ENCODE results near the gene DNAJA3. TPM values are rescaled to one million over a fixed set of nuclear protein-coding genes. Genes with fewer than 3 reads are reported as not detected.

The DNAJA3 gene
- polyA plus RNA-seq, 3 donors: 31.3 to 35.9 (median 34.8) TPM

DNA sequence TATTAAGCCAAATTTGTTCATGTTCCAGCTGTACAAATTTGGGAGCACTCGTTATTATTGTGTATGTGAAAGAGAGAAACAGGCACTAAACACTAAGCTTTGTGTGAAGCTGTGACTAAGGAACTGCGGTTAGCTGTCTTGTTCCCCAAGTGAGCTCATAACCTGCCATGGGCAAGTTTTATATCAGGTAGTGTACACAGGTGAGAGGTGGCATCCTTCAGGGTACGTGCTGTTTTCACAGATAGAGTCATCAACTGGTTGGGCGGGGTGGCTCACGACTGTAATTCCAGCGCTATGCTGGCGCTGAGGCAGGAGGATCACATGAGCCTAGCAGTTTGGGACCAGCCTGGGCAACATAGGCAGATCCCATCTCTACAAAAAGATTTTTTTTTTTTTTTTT is 2.8 kb downstream of the DNAJA3 start:
- no peak for DNase-seq (ENCODE audit: low read depth in 3 of 3, low spot score in 2 of 3)

DNA sequence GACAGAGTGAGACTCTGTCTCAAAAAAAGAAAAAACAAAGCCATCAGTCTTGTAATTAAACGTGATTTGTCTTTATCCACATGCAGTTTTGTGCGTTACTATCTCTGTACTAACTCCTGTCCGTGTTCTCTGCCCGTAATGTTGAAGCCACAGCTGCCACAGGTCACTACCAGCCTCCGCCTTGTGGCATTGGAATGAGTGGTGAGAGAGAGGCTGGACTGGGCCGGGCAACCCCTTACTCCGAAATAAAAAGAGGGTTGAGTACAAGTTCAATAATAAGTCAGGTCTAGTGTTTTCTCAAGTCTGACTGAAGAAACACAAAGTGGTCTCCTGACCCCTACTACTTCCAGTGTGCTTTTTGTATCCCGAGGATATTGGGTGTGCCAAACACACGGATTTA is 5.4 kb downstream of the DNAJA3 start:
- no peak for DNase-seq (ENCODE audit: low read depth in 3 of 3, low spot score in 2 of 3)

DNA sequence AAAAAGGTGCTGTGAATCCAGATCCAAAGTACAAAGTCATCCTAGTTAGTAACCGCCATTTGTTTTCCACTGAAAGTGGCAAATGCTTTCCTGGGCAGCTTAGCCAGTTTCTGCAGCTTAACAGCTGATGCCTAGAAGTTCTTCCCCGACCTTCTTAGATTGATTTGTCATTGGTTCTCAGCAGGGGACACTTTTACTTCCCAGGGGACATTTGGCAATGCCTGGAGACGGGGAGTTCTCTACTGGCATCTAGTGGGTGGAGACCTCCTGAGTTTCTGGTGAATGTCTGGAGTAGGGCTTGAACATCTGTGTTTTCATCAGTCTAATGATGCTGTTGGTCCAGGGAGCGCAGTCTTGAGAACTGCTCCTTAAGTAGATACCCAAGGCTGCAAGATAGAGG is 7.6 kb downstream of the DNAJA3 start:
- no peak for DNase-seq (ENCODE audit: low read depth in 3 of 3, low spot score in 2 of 3)

DNA sequence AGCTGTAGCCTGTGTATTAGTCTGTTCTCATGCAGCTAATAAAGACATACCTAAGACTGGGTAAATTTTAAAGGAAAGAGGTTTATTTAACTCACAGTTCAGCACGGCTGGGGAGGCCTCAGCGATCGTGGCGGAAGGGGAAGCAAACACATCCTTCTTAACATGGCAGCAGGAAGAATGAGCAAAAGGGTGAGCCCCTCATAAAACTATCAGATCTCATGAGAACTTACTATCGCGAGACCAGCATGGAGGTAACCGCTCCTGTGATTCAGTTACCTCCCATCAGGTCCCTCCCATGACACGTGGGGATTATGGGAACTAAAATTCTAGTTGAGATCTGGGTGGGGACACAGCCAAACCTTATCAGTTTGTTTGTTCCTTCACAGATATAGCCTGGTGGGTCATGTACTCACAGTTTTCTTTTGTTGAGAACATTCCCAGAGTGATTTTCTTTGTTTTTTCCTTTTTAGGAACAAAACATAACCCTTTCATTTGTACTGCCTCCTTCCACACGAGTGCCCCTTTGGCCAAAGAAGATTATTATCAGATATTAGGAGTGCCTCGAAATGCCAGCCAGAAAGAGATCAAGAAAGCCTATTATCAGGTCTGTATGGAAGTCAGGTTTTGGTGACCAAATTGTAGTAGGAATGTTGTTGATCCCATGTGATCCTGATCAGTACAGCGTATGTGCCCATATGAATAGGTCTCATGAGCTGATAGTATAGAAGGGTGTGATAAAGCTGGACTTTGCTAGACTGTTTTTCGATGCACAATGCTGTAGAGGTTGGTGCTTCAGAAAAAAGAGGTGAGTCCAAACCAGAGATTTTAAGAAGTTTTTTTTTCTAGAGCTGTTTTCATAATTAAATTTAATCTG is 8.5 kb downstream of the DNAJA3 start:
- DNase-seq (ENCODE audit: low read depth in 3 of 3, low spot score in 2 of 3): no peak

DNA sequence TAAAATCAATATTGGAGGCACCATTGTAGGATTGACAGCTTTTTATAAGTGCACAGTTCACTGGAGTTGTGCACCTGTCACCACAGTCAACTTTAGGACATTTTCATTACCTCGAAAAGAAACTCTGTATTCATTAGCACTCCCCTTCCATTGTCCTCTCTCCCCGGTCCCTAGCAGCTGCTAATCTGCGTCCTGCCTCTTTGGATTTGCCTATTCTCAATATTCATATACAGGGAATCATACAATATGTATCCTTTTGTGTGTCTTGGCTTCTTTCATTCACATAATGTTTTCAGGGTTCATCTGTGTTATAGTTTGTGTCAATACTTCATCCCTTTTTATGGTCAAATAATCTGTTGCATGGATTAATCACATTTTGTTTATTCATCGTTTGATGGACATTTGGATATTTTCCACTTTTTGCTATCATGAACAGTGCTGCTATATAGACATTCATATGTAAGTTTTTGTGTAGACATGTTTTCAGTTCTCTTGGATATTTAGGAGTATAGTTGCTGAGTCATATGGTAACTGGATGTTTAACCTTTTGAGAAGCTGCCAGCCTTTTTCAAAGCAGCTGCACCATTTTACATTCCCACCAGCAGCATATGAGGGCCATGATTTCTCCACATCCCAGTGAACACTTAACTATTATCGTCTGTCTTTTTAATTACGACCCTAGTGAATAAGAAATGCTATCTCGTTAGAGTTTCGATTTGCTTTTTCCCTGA is 9.8 kb downstream of the DNAJA3 start:
- no peak for DNase-seq (ENCODE audit: low read depth in 3 of 3, low spot score in 2 of 3)

DNA sequence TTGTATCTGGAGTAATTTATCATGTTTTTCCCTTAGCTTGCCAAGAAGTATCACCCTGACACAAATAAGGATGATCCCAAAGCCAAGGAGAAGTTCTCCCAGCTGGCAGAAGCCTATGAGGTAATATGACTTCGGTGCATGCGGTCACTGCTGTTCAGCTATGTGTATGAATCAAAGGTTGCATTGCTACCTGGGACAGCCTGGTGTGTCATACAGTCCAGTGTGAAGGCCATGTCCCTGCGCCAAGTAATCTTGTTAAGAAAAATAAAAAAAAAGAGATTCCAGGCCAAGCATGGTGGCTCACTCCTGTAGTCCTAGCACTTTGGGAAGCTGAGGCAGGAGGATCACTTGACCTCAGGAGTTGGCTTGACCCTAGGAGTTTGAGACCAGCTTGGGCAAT is 11.7 kb downstream of the DNAJA3 start:
- DNase-seq (ENCODE audit: low read depth in 3 of 3, low spot score in 2 of 3): no peak

DNA sequence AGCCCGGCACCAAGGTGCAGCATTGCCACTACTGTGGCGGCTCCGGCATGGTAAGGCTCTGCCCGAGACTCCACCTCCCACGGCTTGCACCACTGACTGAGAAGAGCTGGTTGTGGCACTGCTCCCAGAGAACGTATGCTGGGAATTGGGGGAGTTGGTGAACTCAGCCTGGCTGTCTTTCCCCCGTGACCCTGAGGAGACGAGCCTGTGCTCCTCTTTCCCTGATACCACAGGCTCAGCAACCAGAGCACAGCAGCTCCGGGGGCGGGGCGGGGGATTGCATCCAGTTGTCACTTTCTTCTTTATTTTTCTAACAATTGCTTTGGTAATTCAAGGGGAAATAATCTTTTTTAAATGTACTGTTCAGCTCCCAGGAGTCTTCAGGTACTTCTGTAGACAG is 16.7 kb downstream of the DNAJA3 start:
- DNase-seq (ENCODE audit: low read depth in 3 of 3, low spot score in 2 of 3): no peak

DNA sequence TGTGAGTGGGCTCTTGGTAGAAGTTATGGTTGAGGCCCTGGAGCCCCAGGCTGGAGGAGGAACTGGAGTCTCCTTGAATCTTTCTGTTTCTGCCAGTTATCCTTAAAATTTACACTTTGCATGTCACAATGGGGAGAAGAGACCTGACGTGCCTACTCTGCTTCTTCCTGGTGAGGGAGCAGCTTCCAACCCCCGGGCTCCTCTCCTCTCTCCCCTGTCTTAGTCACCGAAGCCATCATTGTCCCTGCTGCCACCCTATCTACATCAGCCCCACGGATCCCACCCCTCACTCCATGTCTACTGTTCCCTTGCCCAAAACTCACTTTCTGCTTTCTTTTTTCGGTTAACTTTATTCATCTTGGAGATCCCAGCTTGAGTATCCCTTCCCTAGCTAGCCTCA is 17.6 kb downstream of the DNAJA3 start:
- no peak for DNase-seq (ENCODE audit: low read depth in 3 of 3, low spot score in 2 of 3)

DNA sequence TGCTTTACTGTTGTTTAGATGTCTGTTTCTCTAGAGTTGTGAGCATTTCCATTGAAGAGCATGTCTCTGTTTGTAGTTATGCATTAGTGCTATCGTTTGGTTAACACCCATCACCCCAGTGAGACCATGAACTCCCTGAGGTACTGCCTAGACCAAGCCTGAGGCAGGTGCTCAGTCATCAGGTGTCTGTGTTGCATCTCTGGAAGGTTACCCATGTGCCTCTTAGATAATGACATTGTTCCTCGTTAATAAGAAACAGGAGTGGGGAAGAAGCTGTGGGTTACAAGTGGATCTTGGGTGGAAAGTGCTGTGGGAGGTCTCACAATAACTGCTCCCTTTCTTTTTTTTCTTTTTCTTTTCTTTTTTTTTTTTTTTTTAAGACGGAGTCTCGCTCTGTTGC is 18.3 kb downstream of the DNAJA3 start:
- no peak for DNase-seq (ENCODE audit: low read depth in 3 of 3, low spot score in 2 of 3)

DNA sequence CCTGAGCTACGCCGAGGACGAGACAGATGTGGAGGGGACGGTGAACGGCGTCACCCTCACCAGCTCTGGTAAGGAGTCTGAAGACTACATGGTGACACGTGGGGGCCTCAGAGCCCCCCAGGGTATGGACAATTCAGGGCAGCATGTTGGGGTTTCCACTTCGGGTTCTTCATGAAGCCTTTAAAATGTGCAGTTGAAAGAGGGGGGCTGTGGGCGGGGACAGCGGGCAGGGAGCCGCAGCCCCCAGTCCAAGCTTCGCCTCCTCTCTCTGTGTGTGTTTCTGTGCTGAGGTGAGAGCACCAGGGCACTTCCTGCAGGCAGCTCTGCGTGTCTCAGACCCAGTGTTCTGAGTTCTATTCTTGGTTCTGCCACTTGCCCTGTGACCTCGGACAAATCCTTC is 24.8 kb downstream of the DNAJA3 start:
- no peak for DNase-seq (ENCODE audit: low read depth in 3 of 3, low spot score in 2 of 3)

DNA sequence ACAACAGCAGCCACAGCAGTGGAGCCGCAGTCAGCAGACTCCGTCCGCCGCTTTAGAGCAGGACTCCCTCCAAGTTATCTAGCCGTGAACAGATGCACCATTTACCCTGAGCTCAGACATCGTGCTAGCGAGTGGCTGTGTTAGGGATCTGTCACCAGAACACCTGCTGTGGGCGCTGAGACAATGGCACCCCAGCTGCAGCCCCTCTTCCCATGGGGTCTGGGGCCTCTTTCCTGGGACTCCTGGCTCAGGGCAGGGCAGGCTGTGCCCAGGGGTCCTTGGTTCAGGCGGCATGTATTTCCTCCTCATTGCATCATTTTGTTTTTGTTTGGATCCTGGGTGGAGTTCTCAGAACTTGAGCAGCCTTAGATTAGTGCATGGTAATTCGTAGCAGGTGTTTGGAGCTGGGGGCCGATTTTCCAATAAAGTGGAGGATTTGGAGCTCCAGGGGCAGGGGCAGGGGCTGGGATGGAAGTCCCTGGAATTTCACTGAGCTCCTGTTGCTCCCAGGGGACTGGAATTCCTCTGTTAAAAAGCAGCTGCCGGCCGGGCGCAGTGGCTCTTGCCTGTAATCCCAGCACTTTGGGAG is 25.4 kb downstream of the DNAJA3 start:
- no peak for DNase-seq (ENCODE audit: low read depth in 3 of 3, low spot score in 2 of 3)

DNA sequence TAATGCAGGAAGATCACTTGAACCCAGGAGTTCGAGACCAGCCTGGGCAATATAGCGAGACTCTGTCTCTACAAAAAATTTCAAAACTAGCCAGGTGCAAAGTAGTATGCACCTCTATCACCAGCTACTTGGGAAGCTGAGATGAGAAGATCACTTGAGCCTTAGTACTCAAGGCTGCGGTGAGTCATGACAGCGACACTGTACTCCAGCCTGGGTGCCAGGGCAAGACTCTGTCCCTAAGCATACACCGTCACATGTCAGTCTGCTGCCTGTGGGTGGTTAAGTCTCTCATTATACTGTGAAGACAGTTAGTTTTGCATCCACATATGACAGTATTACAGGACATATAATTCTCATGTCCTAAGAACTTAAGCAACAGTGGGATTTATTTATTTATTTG is 27.0 kb downstream of the DNAJA3 start:
- no peak for DNase-seq (ENCODE audit: low read depth in 3 of 3, low spot score in 2 of 3)

DNA sequence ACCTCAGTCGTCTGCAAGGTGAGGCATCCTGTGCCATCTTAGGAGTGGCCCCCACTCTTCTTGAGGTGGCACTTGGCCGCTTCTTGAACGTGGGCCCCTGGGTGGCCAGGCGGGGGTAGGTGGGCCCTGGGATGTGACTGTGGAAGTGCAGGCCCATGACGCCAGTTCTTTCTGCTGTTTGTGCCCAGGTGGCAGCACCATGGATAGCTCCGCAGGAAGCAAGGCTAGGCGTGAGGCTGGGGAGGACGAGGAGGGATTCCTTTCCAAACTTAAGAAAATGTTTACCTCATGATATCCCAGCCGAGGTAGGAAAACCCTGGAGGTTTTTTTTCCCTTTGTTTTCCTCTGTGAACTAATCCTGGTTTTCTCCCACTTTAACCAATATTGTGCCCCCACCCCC is 29.0 kb downstream of the DNAJA3 start:
- DNase-seq (ENCODE audit: low read depth in 3 of 3, low spot score in 2 of 3): no peak

DNA sequence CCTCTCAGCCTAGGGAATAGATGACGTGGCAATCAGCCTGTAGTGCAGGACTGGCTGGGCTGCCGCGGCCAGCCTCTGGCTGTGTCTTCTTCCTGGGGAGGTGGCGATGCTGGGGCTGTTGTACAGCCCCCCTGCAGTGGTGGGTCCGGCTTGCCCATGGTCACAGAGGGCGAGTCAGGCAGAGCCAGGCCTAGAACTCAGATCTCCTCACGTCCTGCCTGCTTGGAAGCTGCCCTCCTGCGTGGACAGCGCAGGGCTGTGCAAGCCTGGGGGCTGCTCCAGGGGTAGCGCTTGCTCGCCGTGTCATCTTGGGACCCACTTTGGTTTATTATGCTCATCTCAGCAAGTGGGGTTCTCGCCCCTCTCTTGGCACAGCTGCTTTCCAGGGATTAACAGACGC is 29.4 kb downstream of the DNAJA3 start:
- DNase-seq (ENCODE audit: low read depth in 3 of 3, low spot score in 2 of 3): no peak

DNA sequence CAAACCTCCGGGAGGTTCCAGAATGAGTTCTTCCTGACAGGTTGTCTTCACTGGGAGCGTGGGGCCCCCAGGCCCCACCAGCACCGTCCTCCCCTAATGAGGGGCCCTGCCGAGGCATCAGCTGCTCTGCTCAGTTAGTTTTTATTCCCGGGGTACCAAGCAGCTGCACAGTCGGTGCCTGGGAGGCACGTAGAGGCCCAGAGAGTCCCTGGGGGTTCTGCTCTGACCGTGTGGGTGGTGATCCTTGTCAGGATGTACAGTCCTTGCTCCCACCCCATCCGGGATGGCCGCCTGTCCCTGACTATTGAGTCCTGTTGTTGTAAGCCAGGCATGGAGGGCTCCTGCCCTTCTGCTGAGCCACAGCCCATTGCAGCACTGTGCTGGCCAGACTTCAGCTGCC is 30.3 kb downstream of the DNAJA3 start:
- DNase-seq (ENCODE audit: low read depth in 3 of 3, low spot score in 2 of 3): no peak

DNA sequence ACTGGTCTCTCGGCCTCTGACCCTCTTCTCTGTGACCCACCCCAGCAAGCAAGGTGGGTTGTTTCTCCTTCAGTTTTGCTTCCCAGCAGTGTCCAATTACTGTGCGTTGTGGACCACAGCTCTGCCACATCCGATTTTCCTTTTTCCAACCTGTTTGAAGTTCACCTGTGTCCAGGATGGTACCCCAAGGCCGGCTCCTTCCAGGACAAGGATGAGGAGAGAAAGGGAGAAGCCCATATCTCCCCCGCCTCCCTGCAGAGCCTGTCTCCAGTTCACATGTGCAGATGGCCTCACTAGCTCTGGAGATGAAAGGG is 35.2 kb downstream of the DNAJA3 start:
- no peak for DNase-seq (ENCODE audit: low read depth in 3 of 3, low spot score in 2 of 3)

DNA sequence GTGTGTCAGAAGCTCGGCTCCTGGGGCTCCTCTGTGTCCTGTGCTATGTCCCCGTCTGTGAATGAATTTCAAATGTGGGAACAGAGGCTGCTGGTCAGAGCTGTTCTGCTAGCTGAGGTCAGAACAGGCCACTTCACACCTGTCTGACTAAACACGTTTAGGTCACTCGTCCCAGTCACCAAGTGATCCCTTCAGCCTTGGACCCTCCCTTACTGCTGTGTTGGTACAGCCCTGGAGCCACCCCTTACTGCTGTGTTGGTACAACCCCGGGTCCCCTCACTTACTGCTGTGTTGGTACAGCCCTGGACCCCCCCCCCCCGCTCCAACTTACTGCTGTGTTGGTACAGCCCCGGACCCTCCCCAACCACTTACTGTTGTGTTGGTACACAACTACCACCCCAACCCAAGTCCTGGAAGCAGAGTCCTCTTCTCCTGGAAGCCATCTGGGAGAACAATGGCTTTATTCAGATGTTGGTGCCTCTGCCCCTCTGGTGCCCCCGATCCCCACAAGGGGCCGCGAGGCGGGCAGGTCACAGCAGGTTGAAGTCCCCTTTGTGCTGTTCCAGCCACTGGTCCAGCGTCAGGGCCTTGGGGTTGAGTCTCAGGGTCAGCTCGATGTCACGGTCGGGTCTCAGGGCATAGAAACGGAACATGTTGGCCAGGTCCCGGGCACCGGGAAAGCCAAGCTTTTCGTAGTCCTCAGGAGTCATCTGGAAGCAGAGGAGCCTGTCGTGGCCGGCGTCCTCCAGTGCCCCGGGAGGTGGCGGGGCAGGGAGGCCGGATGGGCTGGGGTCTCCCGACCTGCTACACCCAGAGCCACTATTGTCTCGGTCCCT is 35.8 kb downstream of the DNAJA3 start:
- DNase-seq (ENCODE audit: low read depth in 3 of 3, low spot score in 2 of 3): no peak

DNA sequence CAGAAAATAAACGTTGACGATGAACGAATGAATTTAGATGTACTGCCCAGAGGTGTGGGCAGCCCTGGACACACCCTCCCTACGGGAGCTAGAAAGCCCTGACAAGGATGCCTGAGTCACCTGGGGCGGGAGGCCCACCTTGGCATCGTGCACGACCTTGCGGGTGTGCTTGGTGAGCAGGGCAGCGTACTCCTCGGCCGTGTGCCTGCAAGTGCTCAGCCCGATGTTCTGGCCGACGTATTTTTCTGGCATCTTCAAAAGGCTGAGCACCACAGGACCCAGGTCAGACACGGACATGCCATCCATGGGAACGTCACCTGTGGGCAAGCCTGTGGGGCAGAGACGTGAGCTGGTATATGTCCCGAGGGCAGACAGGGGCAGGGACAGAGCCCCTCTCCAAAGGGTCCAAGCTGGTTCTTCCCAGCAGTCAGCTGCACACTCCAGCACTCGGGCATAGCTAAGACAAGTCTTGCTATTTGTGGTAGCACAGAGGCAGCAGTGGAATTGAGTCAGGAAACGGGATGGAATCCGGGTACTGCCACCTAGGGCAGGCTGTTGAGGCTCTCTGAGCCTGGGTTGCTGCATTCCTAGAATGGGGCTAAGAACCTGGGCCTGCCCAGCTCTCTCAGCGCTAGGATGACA is 38.0 kb downstream of the DNAJA3 start:
- no peak for DNase-seq (ENCODE audit: low read depth in 3 of 3, low spot score in 2 of 3)

DNA sequence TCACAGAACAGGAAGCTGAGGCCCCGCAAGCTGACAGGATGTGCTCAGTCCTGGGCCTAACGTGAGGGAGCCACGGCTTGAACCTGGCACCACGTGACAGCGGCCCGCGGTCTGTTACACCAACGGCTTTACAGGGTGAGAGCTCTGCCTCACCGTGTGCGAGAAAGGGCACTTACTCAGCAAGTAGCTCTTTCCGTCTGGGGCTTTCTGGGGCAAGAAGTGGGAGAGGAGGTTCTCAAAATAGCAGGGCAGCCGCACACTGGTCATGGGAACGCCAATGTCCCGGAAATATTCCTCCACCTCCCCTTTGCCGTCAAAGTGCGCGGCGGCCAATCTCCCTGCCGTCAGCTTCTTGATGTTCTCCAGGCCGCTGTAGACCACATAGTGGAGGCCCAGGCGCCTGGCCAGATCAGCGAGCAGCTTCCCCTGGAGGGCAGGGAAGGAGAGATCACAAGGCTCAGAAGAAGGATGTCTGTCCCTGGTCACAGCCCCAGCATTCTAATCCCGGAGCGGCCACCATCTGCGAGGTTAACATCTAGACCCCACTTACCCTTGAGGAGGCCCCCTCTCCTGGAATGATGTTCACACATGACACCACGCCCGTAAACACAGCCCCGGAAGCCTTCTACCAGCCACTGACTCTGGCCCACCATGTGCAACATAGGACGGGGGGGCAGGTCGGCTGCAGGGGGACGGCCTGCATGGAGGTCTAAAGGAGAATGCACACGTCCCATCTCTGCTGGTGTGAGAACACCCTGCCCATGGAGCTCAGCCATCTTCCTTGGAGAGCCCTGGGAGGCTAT is 40.5 kb downstream of the DNAJA3 start:
- DNase-seq (ENCODE audit: low read depth in 3 of 3, low spot score in 2 of 3): no peak

DNA sequence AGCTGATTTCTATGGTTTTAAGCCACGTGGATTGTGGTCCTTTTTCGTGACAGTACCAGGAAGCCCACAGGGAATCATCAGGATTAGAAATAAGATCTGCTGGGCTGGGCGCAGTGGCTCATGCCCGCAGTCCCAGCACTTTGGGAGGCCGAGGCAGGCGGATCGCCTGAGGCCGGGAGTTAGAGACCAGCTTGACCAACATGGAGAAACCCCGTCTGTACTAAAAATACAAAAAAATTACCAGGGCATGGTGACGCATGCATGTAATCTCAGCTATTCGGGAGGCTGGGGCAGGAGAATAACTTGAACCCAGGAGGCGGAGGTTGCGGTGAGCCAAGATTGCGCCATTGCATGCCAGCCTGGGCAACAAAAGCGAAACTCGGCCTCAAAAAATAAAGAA is 42.2 kb downstream of the DNAJA3 start:
- DNase-seq (ENCODE audit: low read depth in 3 of 3, low spot score in 2 of 3): no peak
